ENCODE measurements around the gene GLYR1. TPM values are rescaled to one million over a fixed set of nuclear protein-coding genes. Genes with fewer than 3 reads are reported as not detected.

GLYR1 gene
- total and polyA plus RNA-seq, 9 of the 15 experiments (the other 6 are each of a cell fraction or from before 2014, with no cell fraction given) = 6.7 to 99.2 (median 60.2) TPM

- CTCF ChIA-PET (ENCODE audit: low intra/inter-chr PET ratio) = no interaction called here
- peak overlapping the region; percentile 96 for H3K9ac ChIP-seq (ENCODE audit: insufficient read depth in 1 of 2, low read depth in 2 of 2, low read length in 2 of 2)
- no TSS peak for BruUV-seq (replicated peaks)
- FAIRE-seq = peak; percentile 46
- in situ Hi-C loops (cut with MboI) = no loop called here
- peak overlapping the region; percentile 90 for H3K4me2 ChIP-seq (ENCODE audit: insufficient read depth, low read length)
- POLR2A ChIA-PET = interaction anchor here (0.6 to 4.5 kb wide), 12 partner anchors 10 to 582 kb away, joined by 3 to 20 read pairs (median 4); partner anchors contain the start of gene C16orf89
- H4K20me1 ChIP-seq (replicated peaks; ENCODE audit: control insufficient read depth, insufficient read depth, low read length) = peaks cover 42% of the 10 kb centered on the region
- 1% methylated on average over 50 of the region's 83 CpGs for WGBS (ENCODE audit: insufficient coverage, low coverage, missing lambda C conversion rate)
- H3K79me2 ChIP-seq (ENCODE audit: control insufficient read depth, insufficient read depth, low read length) = peaks cover 89% of the 10 kb centered on the region
- peak overlapping the region; percentile 95 for H3K27ac ChIP-seq (ENCODE audit: extremely low read depth, low read depth, low read length)
- no peaks in the 10 kb centered on the region for H3K9me3 ChIP-seq (replicated peaks; ENCODE audit: control insufficient read depth, insufficient read depth, low read depth, low read length)
- H3K36me3 ChIP-seq (ENCODE audit: control insufficient read depth, insufficient read depth, low read length) = peaks cover 43% of the 10 kb centered on the region
- peak overlapping the region; percentile 60 for H2AFZ ChIP-seq (ENCODE audit: low read depth, low read length)
- peaks cover 23 to 37% of the 10 kb centered on the region in 2 experiments for H3K4me1 ChIP-seq (replicated peaks in 1 of 2; ENCODE audit: control insufficient read depth in 2 of 2, insufficient read depth in 2 of 2, low read length in 2 of 2)
- intact Hi-C loops (cut with micrococcal nuclease) = loop anchor here (2.0 to 5.0 kb wide), 3 partner anchors 45 to 116 kb away; partner anchors contain the start of genes ANKS3, DNAAF8, ROGDI and ZNF500
- ATAC-seq = peak; percentile 59
- H3K27me3 ChIP-seq (ENCODE audit: control insufficient read depth in 2 of 2, insufficient read depth in 2 of 2, low read length in 2 of 2) = no peaks in the 10 kb centered on the region
- H3K9me1 ChIP-seq (ENCODE audit: control insufficient read depth, insufficient read depth, low read length) = no peaks in the 10 kb centered on the region
- DNase-seq (ENCODE audit: extremely low read depth in 1 of 4, low spot score in 3 of 4) = peak in 3 of 4 experiments; percentile 42 to 51 (median 44)
- peak overlapping the region; percentile 98 for H3K4me3 ChIP-seq
- TF ChIP-seq KDM5B (IDR thresholded peaks at IDR 0.05; ENCODE audit: insufficient replicate concordance, low read depth, low read length) (peak; percentile 20), ZBTB40 (IDR thresholded peaks at IDR 0.05) (peak; percentile 24; the same call in 1 of the 2 replicates), ZBTB40 (CRISPR knock-in tag; IDR thresholded peaks at IDR 0.05) (no peak), ZFX (CRISPR knock-in tag; IDR thresholded peaks at IDR 0.05) (peak; percentile 45), UBTF (IDR thresholded peaks at IDR 0.05; ENCODE audit: borderline replicate concordance in 1 of 2, low read depth in 2 of 2, low read length in 2 of 2) (peak; percentile 62 to 87; a peak in 2 of 4 replicates), NCOA6 (IDR thresholded peaks at IDR 0.05) (peak; percentile 83), ZNF263 (CRISPR knock-in tag; IDR thresholded peaks at IDR 0.05; ENCODE audit: borderline replicate concordance) (peak; percentile 17; the same call in 1 of the 2 replicates)
- TF ChIP-seq, protein P1, sequence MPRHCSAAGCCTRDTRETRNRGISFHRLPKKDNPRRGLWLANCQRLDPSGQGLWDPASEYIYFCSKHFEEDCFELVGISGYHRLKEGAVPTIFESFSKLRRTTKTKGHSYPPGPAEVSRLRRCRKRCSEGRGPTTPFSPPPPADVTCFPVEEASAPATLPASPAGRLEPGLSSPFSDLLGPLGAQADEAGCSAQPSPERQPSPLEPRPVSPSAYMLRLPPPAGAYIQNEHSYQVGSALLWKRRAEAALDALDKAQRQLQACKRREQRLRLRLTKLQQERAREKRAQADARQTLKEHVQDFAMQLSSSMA (CRISPR knock-in tag; IDR thresholded peaks at IDR 0.05) = no peak
Measured at GRCh38 chr16:4847774-4848587, 893 bp upstream of the GLYR1 start.

All from K562 (cell line).